Measurements from ENCODE around the gene SOX21.

Gene SOX21

DNA sequence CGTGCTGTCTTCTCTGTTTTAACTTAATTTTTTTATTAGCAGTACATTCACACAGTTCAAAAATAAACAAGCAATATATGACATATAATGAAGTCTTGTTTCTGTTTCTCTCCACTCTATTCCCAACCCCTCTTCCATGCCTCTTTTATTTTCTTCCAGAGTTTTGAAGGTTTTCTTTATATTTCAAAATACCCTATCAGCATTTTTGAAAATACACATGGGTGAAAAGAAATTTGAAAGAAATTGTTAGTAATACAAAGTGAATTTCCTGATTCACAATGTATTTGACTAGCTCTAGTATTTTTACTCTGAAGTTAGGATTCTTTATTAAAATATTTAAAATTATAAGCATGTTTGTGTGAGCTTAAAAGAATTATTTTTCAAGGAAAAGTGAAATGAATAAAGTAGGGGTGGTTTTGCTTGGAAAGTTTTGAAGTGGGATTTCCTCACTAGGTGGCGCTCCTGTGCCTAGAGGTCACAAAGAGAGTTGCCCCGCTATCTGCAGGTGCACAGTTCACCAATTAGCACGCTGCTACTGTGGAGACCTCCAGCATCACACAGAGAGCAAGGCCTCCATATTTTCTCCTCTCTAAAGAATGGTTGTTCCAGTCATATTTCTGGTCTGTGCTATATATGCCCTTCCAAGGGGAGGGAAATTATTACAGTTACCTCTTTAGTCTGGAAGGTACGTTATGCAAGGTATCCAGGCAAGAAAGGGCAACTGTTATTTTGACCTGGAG is 37.6 kb downstream of the SOX21 start:
- peak; percentile 37 for DNase-seq

DNA sequence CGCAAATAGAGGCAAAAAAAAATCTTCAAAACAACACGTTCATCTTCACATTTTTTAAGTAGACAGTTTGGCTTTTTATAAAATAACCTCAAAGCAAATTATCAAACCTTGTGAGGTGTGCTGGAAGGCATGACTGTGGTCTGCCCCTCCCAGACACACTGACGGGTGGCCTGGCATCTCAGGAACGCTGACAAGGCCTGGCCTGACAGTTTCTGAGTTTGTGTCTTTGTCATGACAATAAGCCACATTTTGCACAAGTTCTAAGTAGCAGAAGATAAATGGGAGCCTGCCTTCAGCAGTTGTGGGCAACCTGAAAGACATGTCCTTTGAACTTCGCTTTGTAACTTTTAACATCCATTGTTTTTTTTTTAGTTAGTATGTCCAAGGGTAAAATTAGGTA is 38.5 kb downstream of the SOX21 start:
- no peak for DNase-seq

DNA sequence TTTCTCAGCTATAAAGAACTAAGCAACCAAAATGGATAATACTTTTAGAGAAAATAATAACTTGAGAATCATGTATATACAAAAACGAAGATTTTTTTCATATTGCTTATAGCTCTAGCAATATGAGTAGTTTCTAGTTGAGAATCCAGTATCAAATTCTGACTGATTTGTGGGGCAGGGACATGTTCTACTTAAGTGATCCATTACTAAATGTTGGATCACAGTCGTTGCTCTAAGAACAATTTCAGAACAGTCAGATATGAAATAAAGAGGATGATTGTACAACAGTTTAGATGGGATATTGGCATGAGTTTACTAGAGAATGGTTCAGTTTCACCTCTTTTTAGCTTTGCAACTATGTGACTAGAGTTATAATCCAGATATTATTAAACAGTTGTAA is 39.9 kb downstream of the SOX21 start:
- DNase-seq, result no peak

DNA sequence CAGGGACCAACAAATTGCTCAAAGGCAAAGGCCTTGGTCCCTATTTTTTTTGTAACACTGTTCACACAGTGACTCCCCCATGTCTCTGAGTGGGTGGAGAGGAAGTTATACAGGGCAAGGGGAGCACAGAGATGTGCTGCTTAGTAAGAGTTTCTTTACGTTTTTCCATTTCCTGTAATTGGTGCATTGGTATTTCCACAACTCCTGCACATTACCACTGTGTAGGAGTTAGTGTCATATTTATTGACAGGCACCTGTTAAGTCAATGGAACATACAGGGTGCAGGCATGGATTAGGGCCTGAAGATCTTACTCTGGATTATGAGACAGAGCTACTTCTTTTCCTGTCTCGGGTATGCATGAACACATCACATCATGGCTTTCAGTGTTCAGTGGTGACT is 45.2 kb downstream of the SOX21 start:
- no peak for DNase-seq

DNA sequence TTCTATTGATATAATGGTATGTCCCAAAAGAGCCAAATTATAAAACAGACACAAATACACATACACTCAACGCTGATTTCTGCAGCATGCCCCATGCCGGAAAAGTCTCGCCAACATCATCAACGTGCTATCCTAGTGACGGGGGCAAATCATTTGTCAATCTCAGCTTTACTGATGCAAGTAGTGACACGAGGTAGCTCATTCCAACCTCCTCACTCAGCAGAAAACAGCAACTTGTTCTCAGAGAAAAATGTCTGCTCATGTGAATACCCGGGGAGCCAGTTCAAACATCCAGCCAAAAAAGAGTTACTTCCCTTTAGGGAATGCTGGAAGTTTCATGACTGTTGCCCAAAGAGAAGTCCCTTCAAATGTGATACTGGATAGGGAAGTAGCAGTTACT is 46.3 kb downstream of the SOX21 start:
- DNase-seq, result no peak

DNA sequence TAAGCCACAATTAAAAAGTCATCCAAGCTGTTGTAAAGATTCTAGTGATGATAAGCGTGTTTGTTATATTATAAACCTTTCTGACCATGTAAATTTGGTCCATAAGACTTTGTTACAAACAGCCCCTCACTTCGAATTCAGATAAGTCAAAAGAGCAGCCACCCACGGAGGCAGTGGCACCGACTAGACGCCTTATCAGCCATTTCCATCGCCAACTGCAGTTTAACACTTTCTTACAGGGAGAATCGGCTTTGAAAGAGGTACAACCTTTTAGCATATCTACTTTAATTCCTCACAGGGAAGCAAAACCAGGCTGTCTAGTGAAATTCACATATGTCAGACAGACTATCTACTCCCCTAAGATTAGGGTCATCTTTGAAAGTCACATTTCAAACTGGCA is 47.5 kb downstream of the SOX21 start:
- DNase-seq, result no peak

DNA sequence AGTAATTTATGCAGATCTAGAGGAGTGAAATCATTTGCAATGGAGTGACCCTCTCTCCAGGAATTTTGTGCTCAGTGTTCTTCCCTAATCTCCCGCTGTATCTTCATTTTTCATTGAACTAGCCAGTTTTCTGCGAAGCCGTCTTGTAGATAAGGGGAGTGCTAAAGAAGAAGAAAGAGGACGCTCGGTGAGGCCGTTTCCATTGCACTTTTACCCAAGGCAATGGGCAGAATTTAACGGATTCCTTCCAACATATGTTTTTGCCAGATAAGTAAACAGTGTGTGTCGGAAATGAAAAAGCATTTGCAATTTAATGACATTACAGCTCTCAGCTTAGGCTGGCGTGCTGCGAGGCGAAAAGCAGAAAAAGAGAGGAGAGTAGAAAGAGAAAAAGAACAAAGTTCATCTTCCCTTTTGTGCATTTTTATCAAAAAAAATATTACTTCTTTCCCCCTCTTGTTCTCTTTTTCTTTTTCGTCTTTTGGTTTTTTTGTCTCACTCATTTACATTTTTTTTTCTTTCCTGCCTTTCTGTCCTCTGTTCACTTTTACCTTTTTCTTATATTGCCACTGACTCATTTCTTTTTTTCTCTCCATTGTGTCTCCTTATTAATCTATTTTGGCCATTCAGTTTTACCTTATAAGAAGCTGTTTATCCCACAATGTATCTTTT is 49.9 kb downstream of the SOX21 start:
- no peak for DNase-seq

DNA sequence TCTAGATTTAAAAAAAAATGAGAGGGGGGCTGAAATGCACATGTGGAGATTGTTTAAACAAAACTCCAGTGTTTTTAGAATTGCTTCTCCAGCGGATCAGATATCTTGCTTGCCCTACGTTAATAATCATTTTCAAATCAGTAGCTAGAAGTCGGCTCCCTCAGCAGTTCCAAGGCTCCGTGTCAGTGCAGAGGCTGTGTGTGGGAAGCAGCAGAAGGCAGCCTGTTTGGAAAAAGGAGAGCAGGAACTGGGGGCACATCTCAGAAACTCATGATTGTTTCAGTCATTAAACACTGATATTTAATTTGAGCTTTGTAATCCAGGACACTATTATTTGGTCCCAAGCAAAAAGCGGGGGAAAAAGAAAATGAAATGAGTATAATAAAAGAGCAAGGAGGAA is 50.9 kb downstream of the SOX21 start:
- no peak for DNase-seq

DNA sequence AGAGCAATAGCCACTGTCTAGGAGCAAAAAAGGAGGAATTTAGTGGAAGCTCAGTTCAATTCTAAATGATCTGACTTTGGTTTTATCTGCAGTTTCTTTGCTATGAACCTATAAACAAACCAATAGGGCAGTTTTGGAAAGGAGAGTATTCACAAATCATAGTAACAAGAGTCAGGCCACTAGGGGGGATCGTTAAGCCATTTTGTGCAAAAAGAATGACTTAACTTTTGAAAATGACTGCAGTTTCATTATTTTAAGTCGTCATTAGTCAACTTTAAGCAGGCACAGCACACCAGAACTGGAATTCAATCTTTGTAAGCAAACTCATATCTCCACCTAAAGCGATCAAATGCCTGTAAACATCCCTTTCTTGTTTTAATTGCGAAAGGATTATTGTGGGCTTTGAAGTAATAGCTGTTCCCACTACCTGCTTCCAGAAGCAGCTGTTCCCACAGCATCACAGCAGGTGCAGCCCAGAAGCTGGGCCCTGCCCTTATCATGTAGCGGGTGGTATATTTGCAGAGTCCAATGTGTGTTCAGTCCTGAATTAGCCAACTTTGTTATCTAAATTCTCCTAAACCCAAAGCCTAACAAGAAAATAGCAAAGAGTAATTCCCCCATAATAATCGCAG is 51.5 kb downstream of the SOX21 start:
- peak; percentile 28 for DNase-seq
